Right lobe of liver (tissue), 6 donors: ENCODE results near the gene NDC1. TPM values are rescaled to one million over a fixed set of nuclear protein-coding genes. Genes with fewer than 3 reads are reported as not detected.

Experiments
- ATAC-seq, 4 donors: fragments of 200-7000 bp; cut with Tn5 transposase; one replicate each; pipeline ENCODE4 v1.9.1; 2020; ENCODE audit warnings: mild to moderate bottlenecking in 4 of 4, moderate library complexity in 4 of 4
- DNase-seq, 3 donors: peaks; one replicate each; pipeline ENCODE4 v3.0.0-alpha.2; 2020
- H3K27ac ChIP-seq, 3 donors: fragments of 200-600 bp; one replicate each; pipeline ENCODE4 v1.8.0; 2022
- H3K27me3 ChIP-seq, 2 donors: fragments of 200-600 bp; one replicate each; pipeline ENCODE4 v1.8.0; 2022
- H3K36me3 ChIP-seq, 4 donors: fragments of 200-600 bp; sonication (generic) in 1 of 4; one replicate each; pipeline versions ENCODE4 v1.5.1 to v1.8.0; 2017 to 2022; ENCODE audit warnings: control low read depth in 1 of 4
- H3K4me1 ChIP-seq, 4 donors: fragments of 200-600 bp; sonication (generic) in 1 of 4; one replicate each; pipeline versions ENCODE4 v1.5.1 to v1.8.0; 2017 to 2022; ENCODE audit warnings: control low read depth in 1 of 4
- H3K4me3 ChIP-seq, 3 donors: fragments of 200-600 bp; one replicate each; pipeline ENCODE4 v1.8.0; 2022
- H3K9me3 ChIP-seq, 4 donors: fragments of 200-600 bp; sonication (generic) in 1 of 4; one replicate each; pipeline versions ENCODE4 v1.5.1 to v1.8.0; 2017 to 2022; ENCODE audit warnings: control low read depth in 1 of 4
- CTCF ChIP-seq, 4 donors: fragments of 200-600 bp in 3 of 4; fragments of 450-650 bp in 1 of 4; IDR thresholded peaks; one replicate each; pipeline versions ENCODE4 v1.5.1 to v1.8.0; 2016 to 2022; ENCODE audit warnings: antibody characterized with exemption in 4 of 4, mild to moderate bottlenecking in 2 of 4
- POLR2A ChIP-seq: fragments of 450-650 bp; IDR thresholded peaks from one replicate; pipeline ENCODE4 v1.6.1; 2017; ENCODE audit warnings: antibody characterized with exemption, mild to moderate bottlenecking
- whole genome bisulfite sequencing: methylation state at CpG from one replicate; pipeline ENCODE4 v1.1.6; 2018; ENCODE audit warnings: low coverage, low lambda C conversion rate; ENCODE audit not compliant: insufficient coverage; ENCODE audit errors: missing lambda C conversion rate; 5-methylcytosine and 5-hydroxymethylcytosine counted together
- intact Hi-C, 2 donors: fragments of 100-400 bp; cut with DNase I; formaldehyde crosslinking; loops; one replicate each; pipeline versions ENCODE4 v1.11.2 to v1.14.1; 2022
- total RNA-seq, 6 experiments: library from RNA; depleted of rRNA in 2 of 6; stranded (reverse); fragments of >200 nt in 2 of 6; fragmentation: NEBNext Ultra II Directional in 3 of 6; extraction: Animal tissue kit (Norgen Biotek cat#: 25700) in 3 of 6; gene quantifications; one replicate each; pipeline versions ENCODE4 v1.1.0 to v1.2.4, GENCODE V29; 2016 to 2023
- donor health status: DM: no; HTN: yes; CAD: no.
- donor health status: DM: no; HTN: no; CAD: no.
- donor health status: DM: no; HTN: no; CAD: no.
- donor health status: DM: no; HTN: yes; CAD: no.
- donor health status: DM: no; HTN: yes; CAD: no.

Gene NDC1
- total RNA-seq, 6 experiments from 2014 or later: 4.3 to 10.9 (median 5.7) TPM

- 59% methylated on average over 5 of the region's 5 CpGs for WGBS
- intact Hi-C loops: no loop called here
- Histone ChIP-seq H3K27ac (no peak overlapping the region), H3K4me1 (peaks cover 0 to 3% (median 0%) of the 10 kb centered on the region in 4 donors), H3K36me3 (peaks cover 0 to 65% (median 16%) of the 10 kb centered on the region in 4 donors), H3K9me3 (no peaks in the 10 kb centered on the region), H3K27me3 (no peaks in the 10 kb centered on the region), H3K4me3 (no peak overlapping the region)
- TF ChIP-seq POLR2A (no peak), CTCF (IDR thresholded peaks at IDR 0.05) (no peak)
- ATAC-seq: no peak
- DNase-seq: no peak
These were observed 33.8 kb upstream of the NDC1 start for GRCh38 chr1:53871773-53872484.

GRCh38 chr1:53871221-53871620, 33.1 kb upstream of the NDC1 start:
- H3K27ac ChIP-seq: no peak overlapping the region
- ATAC-seq: no peak
- TF ChIP-seq CTCF (IDR thresholded peaks at IDR 0.05): no peak
- TF ChIP-seq POLR2A: no peak
- WGBS: 63% methylated on average over 2 of the region's 4 CpGs
- no peaks in the 10 kb centered on the region for H3K27me3 ChIP-seq
- DNase-seq: no peak
- peaks cover 0 to 65% (median 19%) of the 10 kb centered on the region in 4 donors for H3K36me3 ChIP-seq
- H3K4me1 ChIP-seq: peaks cover 0 to 3% (median 0%) of the 10 kb centered on the region in 4 donors
- no peaks in the 10 kb centered on the region for H3K9me3 ChIP-seq
- H3K4me3 ChIP-seq: no peak overlapping the region
- intact Hi-C loops: no loop called here

DNA sequence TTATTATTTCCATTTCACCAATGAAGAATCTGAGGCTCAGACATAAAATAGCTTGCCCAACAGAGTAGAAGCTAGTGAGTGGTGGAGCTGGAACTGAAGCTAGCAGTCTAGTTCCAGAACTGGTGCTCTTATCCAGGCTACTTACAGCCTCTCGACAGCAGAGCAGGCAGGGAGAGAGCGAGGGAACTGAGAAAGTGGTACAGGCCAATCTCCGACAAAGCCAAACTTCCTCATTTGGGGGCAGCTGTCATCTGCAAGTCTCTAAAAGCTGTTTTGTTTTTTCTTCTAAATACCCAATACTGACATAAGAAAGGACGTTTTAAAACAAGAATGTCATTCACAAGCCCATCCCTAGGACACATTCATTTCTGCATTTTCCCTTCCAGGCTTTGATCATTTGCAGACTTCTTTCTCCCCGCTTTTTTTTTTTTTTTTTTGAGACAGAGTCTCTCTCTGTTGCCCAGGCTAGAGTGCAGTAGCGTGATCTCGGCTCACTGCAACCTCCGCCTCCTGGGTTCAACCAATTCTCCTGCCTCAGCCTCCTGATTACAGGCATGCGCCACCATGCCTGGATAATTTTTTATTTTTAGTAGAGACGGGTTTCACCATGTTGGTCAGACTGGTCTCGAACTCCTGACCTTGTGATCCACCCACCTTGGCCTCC, 31.5 kb upstream of the NDC1 start:
- Histone ChIP-seq H3K9me3 (no peaks in the 10 kb centered on the region), H3K27ac (no peak overlapping the region), H3K27me3 (no peaks in the 10 kb centered on the region), H3K4me3 (no peak overlapping the region), H3K4me1 (peaks cover 0 to 3% (median 0%) of the 10 kb centered on the region in 4 donors), H3K36me3 (peaks cover 0 to 63% (median 19%) of the 10 kb centered on the region in 4 donors)
- DNase-seq (no peak), ATAC-seq (no peak)
- intact Hi-C loops: no loop called here
- TF ChIP-seq POLR2A: no peak
- TF ChIP-seq CTCF (IDR thresholded peaks at IDR 0.05): no peak
- 86% methylated on average over 11 of the region's 11 CpGs for WGBS

DNA sequence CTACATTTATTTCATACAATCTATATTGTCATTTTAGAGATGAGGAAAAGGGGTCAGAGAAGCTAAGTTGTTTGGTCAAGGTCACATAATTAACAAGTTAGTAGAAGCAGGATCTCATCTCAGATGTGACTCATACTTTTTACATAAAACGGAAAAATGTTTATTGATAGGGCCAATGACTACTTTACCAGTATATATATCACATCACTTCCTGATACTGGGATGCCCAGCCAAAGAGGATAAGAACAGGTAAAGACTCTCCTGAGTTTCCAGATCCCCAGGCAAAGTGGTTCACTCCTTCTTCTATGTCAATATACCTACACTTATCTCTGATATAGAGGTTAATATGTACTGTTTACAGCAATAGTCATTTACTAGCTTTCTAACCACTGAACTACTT, 30.5 kb upstream of the NDC1 start:
- intact Hi-C loops: no loop called here
- Histone ChIP-seq H3K27me3 (no peaks in the 10 kb centered on the region), H3K9me3 (no peaks in the 10 kb centered on the region), H3K4me1 (peaks cover 0 to 3% (median 0%) of the 10 kb centered on the region in 4 donors), H3K4me3 (no peak overlapping the region), H3K36me3 (peaks cover 0 to 62% (median 19%) of the 10 kb centered on the region in 4 donors), H3K27ac (no peak overlapping the region)
- DNase-seq (no peak), ATAC-seq (no peak)
- 93% methylated on average over 1 of the region's 1 CpG for WGBS
- no peak for TF ChIP-seq CTCF (IDR thresholded peaks at IDR 0.05)
- TF ChIP-seq POLR2A: no peak
